ENCODE data around the gene OPN4.
A peak's percentile ranks its signal among the peaks of the same experiment; 100 is the strongest.

Gene OPN4

DNA sequence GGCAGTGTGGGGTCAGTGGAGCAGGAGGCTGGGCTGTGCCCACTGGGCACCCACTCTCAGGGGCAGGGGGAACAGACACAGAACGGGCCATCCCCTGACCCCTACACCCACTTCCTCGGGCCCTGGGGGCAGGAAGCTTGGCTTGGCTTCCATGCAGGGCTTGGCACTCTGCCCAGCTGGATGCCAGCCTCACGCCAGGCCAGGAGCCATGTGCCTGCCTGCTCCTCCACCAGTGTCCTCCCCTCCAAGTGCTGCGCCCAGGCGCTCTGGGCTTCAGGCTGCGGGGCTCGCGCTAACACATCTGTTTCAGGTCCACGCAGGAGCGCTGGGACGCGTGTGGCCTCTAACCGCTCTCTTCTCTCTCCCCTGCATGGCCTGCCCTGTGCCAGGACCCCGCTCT lies 26.7 kb downstream of the OPN4 start:
- DNase-seq = no peak

DNA sequence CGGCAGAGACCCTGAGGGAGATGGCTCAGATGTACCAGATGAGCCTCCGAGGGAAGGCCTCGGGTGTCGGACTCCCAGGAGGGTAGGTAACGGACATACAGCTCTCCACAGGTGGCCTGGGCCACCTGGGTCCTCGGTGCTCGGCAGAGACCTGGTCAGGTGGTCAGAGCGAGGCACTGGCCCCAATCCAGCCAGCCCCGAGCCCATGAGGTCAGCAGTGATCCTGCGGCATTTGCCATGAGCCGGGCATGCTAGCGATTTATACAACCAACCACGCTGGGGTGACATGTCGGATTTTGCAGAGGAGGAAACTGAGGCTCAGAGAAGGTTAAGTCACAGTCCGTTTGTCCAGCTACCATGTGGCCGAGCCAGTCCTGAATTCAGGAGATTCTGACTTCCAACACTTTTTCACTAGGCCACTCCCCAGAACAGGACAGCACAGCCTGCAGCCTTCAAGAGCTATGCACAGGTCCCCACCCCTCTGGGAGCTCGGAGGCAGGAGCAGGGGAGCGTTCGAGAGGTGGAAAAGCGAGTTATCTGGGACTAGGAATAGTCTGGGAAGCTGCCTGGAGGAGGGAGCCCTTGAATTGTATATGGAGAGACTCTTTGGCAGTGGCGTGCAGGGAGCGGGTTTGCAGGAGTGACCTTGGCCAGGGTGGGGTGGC lies 27.5 kb downstream of the OPN4 start:
- DNase-seq = no peak

DNA sequence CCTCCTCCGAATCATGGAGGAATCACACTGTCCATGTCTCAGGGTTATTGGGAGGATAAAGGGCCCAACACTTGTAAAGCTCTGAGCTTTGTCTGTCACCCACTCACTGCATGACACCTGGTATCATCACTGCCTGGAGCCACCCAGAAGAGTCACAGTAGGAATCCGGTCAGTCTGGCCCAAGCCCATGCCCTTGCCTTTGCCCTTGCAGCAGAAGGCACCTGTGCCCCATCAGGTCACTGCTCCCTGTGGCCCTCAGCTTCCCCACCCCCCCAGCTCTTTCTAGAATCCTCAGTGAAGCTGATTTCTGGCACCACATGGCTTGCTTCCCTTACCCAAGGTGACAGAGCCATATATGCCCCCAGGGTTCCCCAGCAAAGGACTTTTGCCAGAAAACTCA lies 28.3 kb downstream of the OPN4 start:
- DNase-seq = no peak

DNA sequence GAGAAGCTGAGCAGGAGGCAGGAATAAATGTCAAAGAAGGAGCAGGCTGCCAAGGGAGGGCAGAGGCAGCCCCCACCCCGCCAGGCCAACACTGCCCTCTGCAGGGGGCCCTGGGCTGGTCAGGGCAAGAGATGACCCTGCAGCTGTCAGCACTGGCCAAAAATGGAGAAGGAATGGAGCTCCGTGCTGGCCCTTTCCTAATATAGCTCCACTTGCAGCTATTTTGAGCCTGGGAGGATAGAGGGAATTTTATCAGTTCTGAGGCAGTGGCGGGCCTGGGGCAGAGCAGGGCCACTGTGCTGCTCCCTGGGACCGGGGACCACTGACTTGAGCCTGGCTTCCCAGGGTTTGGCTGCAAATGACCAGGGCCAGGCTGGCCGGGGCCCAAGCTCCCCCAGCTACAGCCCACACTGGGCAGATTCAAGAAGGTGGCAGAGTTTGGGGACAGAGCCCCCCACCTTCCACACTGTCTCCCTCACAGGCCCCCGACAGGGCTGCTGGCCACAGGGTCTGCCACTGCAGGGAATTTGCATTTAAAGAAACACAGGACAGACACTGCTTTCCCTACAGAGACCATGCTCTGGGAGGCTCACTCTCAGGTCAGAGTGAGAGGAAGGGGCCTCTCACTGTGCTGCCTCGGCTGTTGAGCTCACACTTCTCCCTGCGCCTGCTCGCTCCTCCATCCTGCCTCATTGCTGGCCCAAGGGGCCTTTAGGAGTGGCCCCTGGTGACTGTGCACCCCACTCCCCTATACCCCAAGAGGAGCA lies 30.2 kb downstream of the OPN4 start:
- DNase-seq = no peak

DNA sequence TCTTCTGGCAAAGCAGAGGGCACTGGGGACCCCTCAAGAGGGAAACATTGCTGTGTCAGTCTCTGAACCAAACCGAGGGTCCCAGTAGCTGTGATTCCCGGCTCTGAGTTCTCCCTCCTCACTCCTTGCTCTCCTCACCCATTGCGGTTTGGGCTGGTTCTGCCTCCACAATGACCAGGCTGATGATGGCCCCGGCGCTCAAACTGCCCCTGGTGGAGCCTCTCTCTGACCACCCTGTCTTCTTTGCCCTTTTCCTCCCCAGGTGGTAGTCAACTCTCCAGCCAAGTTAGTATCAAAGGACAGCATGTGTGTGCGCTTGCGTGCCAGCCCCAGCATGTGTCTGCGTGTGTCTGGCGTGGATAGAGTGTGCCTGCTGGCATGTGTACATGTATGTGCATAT lies 31.1 kb downstream of the OPN4 start:
- DNase-seq = no peak

GRCh38 chr10:86685893-86686632 lies 31.7 kb downstream of the OPN4 start:
- no peak for DNase-seq

GRCh38 chr10:86686972-86687371 lies 32.6 kb downstream of the OPN4 start:
- DNase-seq = no peak

- no peak for DNase-seq
These were observed 33.4 kb downstream of the OPN4 start for GRCh38 chr10:86687750-86688149.

- DNase-seq = peak; percentile 29
These were observed 34.1 kb downstream of the OPN4 start for GRCh38 chr10:86688398-86688921.

- DNase-seq = no peak
These were observed 34.8 kb downstream of the OPN4 start for GRCh38 chr10:86689146-86689545.

DNA sequence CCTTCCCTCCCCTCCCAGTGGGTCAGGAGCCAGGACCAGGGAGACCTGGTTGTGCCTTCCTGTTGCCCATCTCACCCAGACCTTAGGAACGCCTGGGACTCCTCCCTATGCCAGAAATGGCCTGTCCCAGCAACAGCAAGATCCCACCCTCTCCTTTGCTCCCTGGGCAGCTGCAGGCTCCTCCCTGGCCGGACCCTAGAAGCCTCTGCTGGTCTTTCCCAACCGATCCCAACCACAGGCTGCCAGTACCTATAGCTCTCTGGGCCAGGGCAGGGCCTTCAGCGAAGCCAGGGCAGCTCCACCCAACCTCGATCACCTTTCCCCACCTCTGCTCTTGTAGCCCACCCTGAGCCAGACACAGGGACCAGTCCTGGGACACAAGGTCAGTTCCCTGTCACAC lies 35.9 kb downstream of the OPN4 start:
- DNase-seq = no peak

DNA sequence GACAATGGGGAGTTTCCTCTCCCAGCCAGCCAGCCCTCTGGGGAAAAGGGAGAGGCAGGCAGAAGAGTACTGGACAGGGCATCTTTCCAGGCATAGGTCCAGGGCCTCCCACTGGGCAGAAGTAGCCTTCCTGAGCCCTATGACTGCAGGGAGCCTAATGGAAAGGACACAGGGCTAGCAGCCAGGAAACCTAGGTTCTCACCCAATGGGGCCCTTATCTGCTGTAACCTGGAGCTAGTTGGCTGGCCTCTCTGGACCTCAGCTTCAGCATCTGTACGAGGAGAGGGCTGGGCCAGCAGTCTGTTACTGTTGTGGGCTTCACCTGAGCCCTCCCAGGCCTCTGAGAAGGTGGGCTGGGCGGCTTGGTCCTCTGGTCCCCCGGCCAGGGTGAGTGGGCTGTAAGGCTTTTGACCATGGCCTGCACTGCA lies 36.3 kb downstream of the OPN4 start:
- no peak for DNase-seq

GRCh38 chr10:86691333-86692022 lies 37.1 kb downstream of the OPN4 start:
- DNase-seq = no peak

DNA sequence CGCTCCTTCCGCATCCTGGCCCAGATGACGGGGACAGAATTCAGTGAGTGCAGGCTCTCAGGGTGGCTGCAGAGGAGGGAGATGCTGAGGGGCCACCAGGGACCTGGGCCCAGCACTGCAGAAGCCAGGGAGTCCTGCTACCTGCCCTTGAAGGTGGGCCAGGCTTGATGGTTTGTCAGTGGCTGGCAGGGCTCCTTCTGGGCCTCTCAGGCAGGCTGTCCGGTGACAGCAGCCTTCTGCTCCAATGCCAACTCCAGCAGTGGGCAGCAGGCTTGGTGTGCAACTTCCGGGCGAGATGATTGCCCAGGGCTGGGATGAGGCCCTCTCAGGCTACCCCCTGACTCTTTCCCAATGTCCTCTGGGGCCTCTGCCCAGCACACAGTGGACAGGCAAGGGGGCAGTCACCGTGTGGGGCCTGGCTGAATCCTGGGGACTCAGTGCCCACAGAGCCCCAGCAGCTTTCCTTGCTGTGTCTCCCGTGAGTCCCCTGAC lies 37.7 kb downstream of the OPN4 start:
- no peak for DNase-seq

GRCh38 chr10:86692664-86693063 lies 38.3 kb downstream of the OPN4 start:
- DNase-seq = no peak

DNA sequence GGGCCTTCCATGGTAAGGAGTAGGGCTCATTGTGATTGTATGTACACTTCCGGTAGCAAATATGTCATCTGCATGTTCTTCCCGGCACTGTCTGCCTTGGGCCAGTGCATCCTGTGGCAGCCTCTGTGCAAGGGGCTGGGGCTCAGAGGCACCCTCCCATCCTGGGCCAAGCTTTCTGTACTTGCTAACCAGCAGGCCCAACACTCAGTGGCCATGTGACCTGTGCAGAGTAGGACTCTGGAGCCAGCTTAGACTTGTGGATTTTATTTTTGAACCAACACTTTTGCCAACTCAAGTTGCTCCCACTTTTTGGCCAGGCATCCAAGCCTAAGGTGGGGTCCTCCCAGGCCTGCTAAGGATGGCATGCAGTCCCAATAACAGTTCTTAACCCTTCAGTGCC lies 38.9 kb downstream of the OPN4 start:
- DNase-seq = no peak

DNA sequence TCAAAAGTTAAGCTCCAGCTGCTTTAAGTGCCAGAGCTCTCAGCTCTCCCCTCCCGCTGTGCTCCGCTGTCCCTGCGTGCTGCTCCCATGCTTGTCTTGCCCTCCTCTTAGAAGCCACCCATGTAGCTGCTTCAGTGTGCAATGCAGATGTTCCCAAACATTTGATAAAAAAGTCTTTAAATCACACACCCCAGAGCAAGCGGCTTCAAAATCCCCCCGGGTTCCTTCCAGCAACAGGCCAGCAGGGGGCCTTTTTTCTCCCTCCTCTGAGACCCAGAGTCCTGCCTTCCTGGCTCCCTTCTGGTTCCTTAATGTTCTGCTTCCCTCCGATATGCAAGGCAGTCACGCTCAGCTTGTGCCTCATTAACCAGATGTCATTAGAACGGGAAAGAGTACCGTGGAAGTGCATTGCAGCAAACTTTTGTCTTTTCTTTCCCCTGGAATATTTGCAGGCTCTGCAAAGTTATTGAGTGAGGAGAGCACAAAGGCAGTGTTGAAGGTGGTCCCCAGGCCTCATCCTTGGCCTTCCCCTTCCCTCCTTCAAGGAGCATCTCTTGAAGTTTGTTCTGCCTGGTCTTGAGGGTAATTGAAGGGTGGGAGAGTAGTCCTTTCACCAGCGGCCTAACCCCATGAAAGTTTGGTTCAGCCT lies 39.5 kb downstream of the OPN4 start:
- DNase-seq = no peak

GRCh38 chr10:86698207-86698940 lies 44.0 kb downstream of the OPN4 start:
- no peak for DNase-seq

- DNase-seq = no peak
These were observed 44.8 kb downstream of the OPN4 start for GRCh38 chr10:86699125-86699524.

- no peak for DNase-seq
These were observed 45.2 kb downstream of the OPN4 start for GRCh38 chr10:86699541-86699940.

DNA sequence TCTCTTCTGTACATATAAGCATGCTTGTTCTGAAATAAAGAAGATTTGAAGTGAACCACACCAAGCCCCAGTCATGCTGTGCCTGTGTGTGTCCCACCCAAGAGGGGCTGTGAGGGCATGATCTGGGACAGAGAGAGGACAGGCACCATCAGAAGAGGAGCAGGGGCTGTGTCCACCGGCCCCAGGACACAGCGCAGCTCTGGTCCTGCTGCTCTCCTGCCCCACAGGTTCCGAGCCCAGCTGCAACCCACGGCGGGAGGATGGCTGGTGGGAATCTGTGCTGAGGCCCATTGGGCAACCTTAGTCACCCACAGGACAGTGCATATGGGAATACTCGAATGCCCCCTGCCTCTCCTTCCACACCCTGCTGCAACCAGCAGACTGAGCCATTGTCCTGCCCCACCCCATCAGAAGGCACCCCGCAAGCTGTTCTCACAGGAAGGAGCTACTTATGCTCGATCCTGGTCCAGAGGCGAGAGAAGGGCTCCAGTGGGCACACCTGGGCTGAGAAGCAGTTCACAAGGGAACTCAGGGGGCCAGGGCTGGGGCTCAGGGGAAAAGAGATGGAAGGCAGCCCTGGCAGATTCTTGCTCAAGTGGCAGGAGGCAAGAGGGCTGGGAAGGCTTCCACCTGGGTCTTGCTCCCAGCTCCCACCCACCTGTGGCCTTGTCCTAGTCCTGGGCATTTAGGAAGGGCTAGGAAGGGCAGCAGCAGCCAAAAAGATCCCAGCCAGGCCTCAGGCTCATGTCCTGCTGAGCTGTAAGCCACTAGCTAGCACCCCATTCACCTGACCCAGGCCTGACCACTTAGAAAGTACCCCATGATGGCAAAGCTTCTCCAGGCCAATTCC lies 45.9 kb downstream of the OPN4 start:
- DNase-seq = no peak
